MM.1S (cell line): ENCODE data around the gene PSMC3.

Experiments
- DNase-seq: peaks from one replicate; pipeline ENCODE4 v3.0.0-alpha.2; 2015
- H2AFZ ChIP-seq: fragments of 300-600 bp; sonication (generic); 2 replicates; pipeline ENCODE4 v1.6.0; 2016; ENCODE audit warnings: antibody characterized with exemption, low read length
- H3F3A ChIP-seq: fragments of 300-600 bp; sonication (generic); 2 replicates; pipeline ENCODE4 v1.6.1; 2016; ENCODE audit warnings: mild to moderate bottlenecking, antibody characterized with exemption, low read length, moderate library complexity, mixed read lengths; ENCODE audit not compliant: insufficient read depth
- H3K27ac ChIP-seq: fragments of 300-600 bp; sonication (generic); 2 replicates; pipeline ENCODE4 v1.5.1; 2016; ENCODE audit warnings: mild to moderate bottlenecking, low read length
- H3K27me3 ChIP-seq: fragments of 300-600 bp; sonication (generic); replicated peaks from 2 replicates; pipeline ENCODE4 v1.6.0; 2016; ENCODE audit warnings: low read length; ENCODE audit not compliant: insufficient read depth
- H3K36me3 ChIP-seq: fragments of 300-600 bp; sonication (generic); replicated peaks from 2 replicates; pipeline ENCODE4 v1.6.1; 2016; ENCODE audit warnings: mild to moderate bottlenecking, low read length, mixed read lengths; ENCODE audit not compliant: insufficient read depth
- H3K4me1 ChIP-seq: fragments of 300-600 bp; sonication (generic); 2 replicates; pipeline ENCODE4 v1.6.1; 2016; ENCODE audit warnings: low read length, mixed read lengths
- H3K4me2 ChIP-seq: fragments of 300-600 bp; sonication (generic); 2 replicates; pipeline ENCODE4 v1.6.0; 2016; ENCODE audit warnings: low read depth, low read length
- H3K4me3 ChIP-seq: fragments of 300-600 bp; sonication (generic); 2 replicates; pipeline ENCODE4 v1.5.1; 2016; ENCODE audit warnings: low read length, mixed read lengths
- H3K79me2 ChIP-seq: fragments of 300-600 bp; sonication (generic); 2 replicates; pipeline ENCODE4 v1.6.1; 2016; ENCODE audit warnings: mixed run types, low read length, mixed read lengths
- H3K9ac ChIP-seq: fragments of 300-600 bp; sonication (generic); 2 replicates; pipeline ENCODE4 v1.6.1; 2016; ENCODE audit warnings: low read length, mixed read lengths
- H3K9me2 ChIP-seq: fragments of 300-600 bp; sonication (generic); replicated peaks from 2 replicates; pipeline ENCODE4 v1.6.1; 2016; ENCODE audit warnings: mild to moderate bottlenecking, low read length, mixed read lengths; ENCODE audit not compliant: insufficient read depth
- H3K9me3 ChIP-seq: fragments of 300-600 bp; sonication (generic); replicated peaks from 2 replicates; pipeline ENCODE4 v1.6.1; 2016; ENCODE audit warnings: mild to moderate bottlenecking, low read length, mixed read lengths; ENCODE audit not compliant: insufficient read depth
- H4K20me1 ChIP-seq: fragments of 300-600 bp; sonication (generic); 2 replicates; pipeline ENCODE4 v1.6.1; 2016; ENCODE audit warnings: mild to moderate bottlenecking, low read length, moderate library complexity, mixed read lengths; ENCODE audit not compliant: insufficient read depth
- EZH2 ChIP-seq: fragments of 300-600 bp; sonication (generic); optimal IDR thresholded peaks from 2 replicates; pipeline ENCODE3; 2017; ENCODE audit warnings: low read depth, mild to moderate bottlenecking, antibody characterized with exemption, low read length, mixed read lengths
- EZH2phosphoT487 ChIP-seq: fragments of 300-600 bp; sonication (generic); IDR thresholded peaks from 2 replicates; pipeline ENCODE4 v1.6.1; 2018; ENCODE audit warnings: antibody characterized with exemption, low read length
- TF ChIP-seq, protein P1 (sequence below): fragments of 300-600 bp; sonication (generic); IDR thresholded peaks from 2 replicates; pipeline ENCODE4 v1.5.1; 2016; ENCODE audit warnings: antibody characterized with exemption, low read length, mixed read lengths

PSMC3 gene

GRCh38 chr11:47426062-47426956, at the start of gene PSMC3:
PSMC3 (minus strand) TSS chr11:47426439; CDS start chr11:47426279, 160 bp downstream.
- H3K4me3 ChIP-seq = peak within 1 kb of the TSS; percentile 98
- H3K79me2 ChIP-seq = peaks cover 41% of the 10 kb centered on the region
- peak within 1 kb of the TSS; percentile 99 for H3K9ac ChIP-seq
- no peaks in the 10 kb centered on the region for H4K20me1 ChIP-seq
- H3K4me2 ChIP-seq = peak within 1 kb of the TSS; percentile 92
- peak within 1 kb of the TSS; percentile 99 for H2AFZ ChIP-seq
- no peaks in the 10 kb centered on the region for H3K27me3 ChIP-seq
- H3F3A ChIP-seq = 0 out of 2 replicates have a peak, but pooled peaks cover 2% of the 10 kb centered on the region
- peaks cover 11% of the 10 kb centered on the region for H3K4me1 ChIP-seq
- H3K27ac ChIP-seq = peak within 1 kb of the TSS; percentile 71
- 0 out of 2 replicates have a peak, but pooled peaks cover 16% of the 10 kb centered on the region for H3K36me3 ChIP-seq
- H3K9me2 ChIP-seq = no peaks in the 10 kb centered on the region
- H3K9me3 ChIP-seq = no peaks in the 10 kb centered on the region
- TF ChIP-seq, protein P1, sequence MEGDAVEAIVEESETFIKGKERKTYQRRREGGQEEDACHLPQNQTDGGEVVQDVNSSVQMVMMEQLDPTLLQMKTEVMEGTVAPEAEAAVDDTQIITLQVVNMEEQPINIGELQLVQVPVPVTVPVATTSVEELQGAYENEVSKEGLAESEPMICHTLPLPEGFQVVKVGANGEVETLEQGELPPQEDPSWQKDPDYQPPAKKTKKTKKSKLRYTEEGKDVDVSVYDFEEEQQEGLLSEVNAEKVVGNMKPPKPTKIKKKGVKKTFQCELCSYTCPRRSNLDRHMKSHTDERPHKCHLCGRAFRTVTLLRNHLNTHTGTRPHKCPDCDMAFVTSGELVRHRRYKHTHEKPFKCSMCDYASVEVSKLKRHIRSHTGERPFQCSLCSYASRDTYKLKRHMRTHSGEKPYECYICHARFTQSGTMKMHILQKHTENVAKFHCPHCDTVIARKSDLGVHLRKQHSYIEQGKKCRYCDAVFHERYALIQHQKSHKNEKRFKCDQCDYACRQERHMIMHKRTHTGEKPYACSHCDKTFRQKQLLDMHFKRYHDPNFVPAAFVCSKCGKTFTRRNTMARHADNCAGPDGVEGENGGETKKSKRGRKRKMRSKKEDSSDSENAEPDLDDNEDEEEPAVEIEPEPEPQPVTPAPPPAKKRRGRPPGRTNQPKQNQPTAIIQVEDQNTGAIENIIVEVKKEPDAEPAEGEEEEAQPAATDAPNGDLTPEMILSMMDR = no peak
- TF ChIP-seq EZH2phosphoT487 = no peak
- TF ChIP-seq EZH2 = no peak
- DNase-seq = peak; percentile 97

DNA sequence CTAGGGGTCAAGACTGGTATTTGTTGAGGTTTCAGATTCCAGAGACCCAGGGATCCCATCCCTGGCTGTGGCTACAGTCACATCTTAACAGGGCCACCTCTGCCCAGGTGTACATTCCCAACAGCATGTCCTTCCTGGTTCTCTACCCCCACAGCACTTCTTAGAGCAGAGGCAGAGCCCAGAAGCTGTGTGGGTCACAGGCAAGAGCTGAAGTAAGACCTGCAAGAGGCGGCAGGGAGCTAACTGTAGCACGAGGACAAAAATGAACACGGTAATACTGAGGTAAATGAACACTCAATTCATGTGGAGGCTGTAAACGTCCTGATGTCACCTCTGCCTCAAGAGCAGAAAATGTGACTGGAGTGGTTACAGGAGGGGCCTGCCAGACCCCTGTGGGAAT, 44.4 kb upstream of the PSMC3 start:
- DNase-seq = no peak
- no peak overlapping the region for H3K9ac ChIP-seq
- H3K27me3 ChIP-seq = no peaks in the 10 kb centered on the region
- H3K27ac ChIP-seq = no peak overlapping the region
- no peaks in the 10 kb centered on the region for H3F3A ChIP-seq
- H4K20me1 ChIP-seq = no peaks in the 10 kb centered on the region; the same call in 1 of the 2 replicates
- H3K9me2 ChIP-seq = no peaks in the 10 kb centered on the region
- peaks cover 26% of the 10 kb centered on the region; the same call in 1 of the 2 replicates for H3K79me2 ChIP-seq
- H2AFZ ChIP-seq = no peak overlapping the region
- TF ChIP-seq, protein P1 = no peak
- no peak for TF ChIP-seq EZH2phosphoT487
- no peak for TF ChIP-seq EZH2
- H3K36me3 ChIP-seq = no peaks in the 10 kb centered on the region; the same call in none of the 2 replicates
- H3K4me1 ChIP-seq = no peaks in the 10 kb centered on the region
- no peak overlapping the region for H3K4me3 ChIP-seq
- no peaks in the 10 kb centered on the region for H3K9me3 ChIP-seq
- H3K4me2 ChIP-seq = no peak overlapping the region

- Histone ChIP-seq H3K9me3 (no peaks in the 10 kb centered on the region), H3K4me1 (no peaks in the 10 kb centered on the region), H3K4me3 (no peak overlapping the region), H4K20me1 (no peaks in the 10 kb centered on the region; the same call in 1 of the 2 replicates), H3K9me2 (no peaks in the 10 kb centered on the region), H3K9ac (no peak overlapping the region), H3K36me3 (no peaks in the 10 kb centered on the region; the same call in none of the 2 replicates), H3F3A (no peaks in the 10 kb centered on the region), H3K79me2 (peaks cover 30% of the 10 kb centered on the region; the same call in 1 of the 2 replicates), H3K4me2 (no peak overlapping the region), H3K27me3 (no peaks in the 10 kb centered on the region), H2AFZ (no peak overlapping the region), H3K27ac (no peak overlapping the region)
- DNase-seq = no peak
- TF ChIP-seq EZH2 (no peak), EZH2phosphoT487 (no peak)
- TF ChIP-seq, protein P1 = no peak
Measured at GRCh38 chr11:47469361-47470179, 43.3 kb upstream of the PSMC3 start.
